Activated CD4-positive, alpha-beta T cell treated with anti-CD3 and anti-CD28 coated beads for 36 hours (primary cell): Measurements from ENCODE around the gene ATF6B. TPM values are rescaled to one million over a fixed set of nuclear protein-coding genes. Genes with fewer than 3 reads are reported as not detected.

Source experiments
- ATAC-seq: fragments of 200-7000 bp; cut with Tn5 transposase; one replicate; pipeline ENCODE4 v1.10.0; 2021; ENCODE audit warnings: mild to moderate bottlenecking, moderate library complexity
- CTCF ChIA-PET: fragments of 350-600 bp; sonication (Branson Sonifier 250); formaldehyde crosslinking; loops from one replicate; lab custom pipeline; 2021; ENCODE audit warnings: antibody characterized with exemption; lab: Charles Lee
- POLR2A ChIA-PET: fragments of 350-600 bp; sonication (Branson Sonifier 250); formaldehyde crosslinking; loops from one replicate; lab custom pipeline; 2021; ENCODE audit warnings: antibody characterized with exemption, inconsistent platforms; lab: Charles Lee
- DNase-seq: peaks from one replicate; pipeline ENCODE4 v3.0.0-alpha.2; 2020
- H3K27ac Mint-ChIP-seq: one replicate; pipeline ENCODE4 v1.8.0; 2021; ENCODE audit warnings: mixed read lengths
- H3K27me3 Mint-ChIP-seq: one replicate; pipeline ENCODE4 v1.8.0; 2021; ENCODE audit warnings: mixed read lengths
- H3K36me3 Mint-ChIP-seq: one replicate; pipeline ENCODE4 v1.8.0; 2021; ENCODE audit warnings: low read depth, mixed read lengths
- H3K4me1 Mint-ChIP-seq: one replicate; pipeline ENCODE4 v1.8.0; 2021; ENCODE audit warnings: mixed read lengths
- H3K4me3 Mint-ChIP-seq: one replicate; pipeline ENCODE4 v1.8.0; 2021; ENCODE audit warnings: mild to moderate bottlenecking, moderate library complexity, mixed read lengths
- H3K9me3 Mint-ChIP-seq: one replicate; pipeline ENCODE4 v1.8.0; 2021; ENCODE audit warnings: low read depth, mixed read lengths
- intact Hi-C, 2 experiments: fragments of 100-400 bp; cut with DNase I in 1 of 2; cut with micrococcal nuclease in 1 of 2; formaldehyde crosslinking; loops; one replicate each; pipeline versions ENCODE4 v1.14.2 to v1.15.1; 2022 to 2024; cut with DNase I, micrococcal nuclease
- total RNA-seq, 2 experiments: library from RNA; stranded (reverse); gene quantifications; one replicate each; pipeline ENCODE4 v1.2.3, GENCODE V29; 2021

ATF6B gene
- total RNA-seq, 2 experiments from 2014 or later = 60.2 to 63.4 TPM

- no peak overlapping the region for H3K27ac Mint-ChIP-seq
- no peaks in the 10 kb centered on the region for H3K9me3 Mint-ChIP-seq
- peaks cover 24% of the 10 kb centered on the region for H3K27me3 Mint-ChIP-seq
- DNase-seq (no peak), ATAC-seq (no peak)
- POLR2A ChIA-PET = no interaction called here
- peaks cover 9% of the 10 kb centered on the region for H3K4me1 Mint-ChIP-seq
- H3K36me3 Mint-ChIP-seq = no peaks in the 10 kb centered on the region
- intact Hi-C loops = loop anchor here in 1 of 2 experiments (5.0 kb wide), 1 partner anchor 154 kb away; no protein-coding TSS in a partner anchor
- CTCF ChIA-PET = interaction anchor here (0.6 to 1.5 kb wide), 3 partner anchors 41 to 359 kb away, joined by 3 to 4 read pairs (median 3); partner anchors contain the start of gene FKBPL
- no peak overlapping the region for H3K4me3 Mint-ChIP-seq
Observed at GRCh38 chr6:32088487-32089049, 39.5 kb downstream of the ATF6B start.

- H3K4me3 Mint-ChIP-seq = no peak overlapping the region
- CTCF ChIA-PET = interaction anchor here (0.6 to 1.5 kb wide), 5 partner anchors 14 to 192 kb away, joined by 3 to 5 read pairs (median 3); partner anchors contain the start of gene FKBPL
- POLR2A ChIA-PET = no interaction called here
Observed at GRCh38 chr6:32087574-32088486, 40.2 kb downstream of the ATF6B start.

GRCh38 chr6:32086661-32087573 is 41.1 kb downstream of the ATF6B start:
- no peaks in the 10 kb centered on the region for H3K9me3 Mint-ChIP-seq
- intact Hi-C loops = loop anchor here in 1 of 2 experiments (1.0 to 5.0 kb wide), 3 partner anchors 67 to 155 kb away; partner anchors contain the start of genes AGPAT1 and PPT2
- H3K4me3 Mint-ChIP-seq = no peak overlapping the region
- ATAC-seq = peak; percentile 37
- POLR2A ChIA-PET = no interaction called here
- H3K27me3 Mint-ChIP-seq = peaks cover 26% of the 10 kb centered on the region
- H3K4me1 Mint-ChIP-seq = peaks cover 9% of the 10 kb centered on the region
- DNase-seq = peak; percentile 50
- H3K27ac Mint-ChIP-seq = no peak overlapping the region
- CTCF ChIA-PET = interaction anchor here (1.2 to 1.5 kb wide), 2 partner anchors 15 to 43 kb away, joined by 3 to 4 read pairs; partner anchors contain the start of gene FKBPL
- no peaks in the 10 kb centered on the region for H3K36me3 Mint-ChIP-seq

More at GRCh38 chr6:32087574-32088486, 40.2 kb downstream of the ATF6B start:
- intact Hi-C loops = loop anchor here in 1 of 2 experiments (1.0 to 5.0 kb wide), 3 partner anchors 66 to 154 kb away; partner anchors contain the start of genes AGPAT1 and PPT2
- H3K4me1 Mint-ChIP-seq = peaks cover 9% of the 10 kb centered on the region
- DNase-seq (peak; percentile 89), ATAC-seq (peak; percentile 93)
- peaks cover 27% of the 10 kb centered on the region for H3K27me3 Mint-ChIP-seq
- no peaks in the 10 kb centered on the region for H3K9me3 Mint-ChIP-seq
- H3K36me3 Mint-ChIP-seq = no peaks in the 10 kb centered on the region
- H3K27ac Mint-ChIP-seq = no peak overlapping the region

GRCh38 chr6:32085759-32086459 is 42.1 kb downstream of the ATF6B start:
- no peak for ATAC-seq
- H3K9me3 Mint-ChIP-seq = no peaks in the 10 kb centered on the region
- H3K27ac Mint-ChIP-seq = no peak overlapping the region
- H3K4me3 Mint-ChIP-seq = no peak overlapping the region
- ChIA-PET CTCF (no interaction called here), POLR2A (no interaction called here)
- no peaks in the 10 kb centered on the region for H3K36me3 Mint-ChIP-seq
- H3K27me3 Mint-ChIP-seq = peaks cover 26% of the 10 kb centered on the region
- intact Hi-C loops = loop anchor here in 1 of 2 experiments (5.0 kb wide), 1 partner anchor 156 kb away; no protein-coding TSS in a partner anchor
- peaks cover 9% of the 10 kb centered on the region for H3K4me1 Mint-ChIP-seq
- no peak for DNase-seq

GRCh38 chr6:32084780-32085179 is 43.3 kb downstream of the ATF6B start:
- Mint-ChIP-seq H3K4me1 (peaks cover 9% of the 10 kb centered on the region), H3K27ac (no peak overlapping the region), H3K27me3 (peaks cover 26% of the 10 kb centered on the region), H3K36me3 (no peaks in the 10 kb centered on the region), H3K9me3 (no peaks in the 10 kb centered on the region), H3K4me3 (no peak overlapping the region)
- DNase-seq = no peak
- ChIA-PET POLR2A (no interaction called here), CTCF (interaction anchor here (0.7 kb wide), 1 partner anchor 742 kb away, joined by 3 read pairs; no protein-coding TSS in a partner anchor)
- ATAC-seq = no peak
- intact Hi-C loops = loop anchor here in 1 of 2 experiments (5.0 kb wide), 1 partner anchor 158 kb away; no protein-coding TSS in a partner anchor

- intact Hi-C loops = no loop called here
- CTCF ChIA-PET = interaction anchor here (0.7 kb wide), 1 partner anchor 743 kb away, joined by 3 read pairs; no protein-coding TSS in a partner anchor
- no peak overlapping the region for H3K27ac Mint-ChIP-seq
- H3K4me3 Mint-ChIP-seq = no peak overlapping the region
- peaks cover 9% of the 10 kb centered on the region for H3K4me1 Mint-ChIP-seq
- DNase-seq (no peak), ATAC-seq (no peak)
- H3K36me3 Mint-ChIP-seq = no peaks in the 10 kb centered on the region
- H3K27me3 Mint-ChIP-seq = peaks cover 23% of the 10 kb centered on the region
- POLR2A ChIA-PET = interaction anchor here (0.6 to 0.7 kb wide), 2 partner anchors 39 to 107 kb away, joined by 4 read pairs; no protein-coding TSS in a partner anchor
- H3K9me3 Mint-ChIP-seq = no peaks in the 10 kb centered on the region
Observed at GRCh38 chr6:32083812-32084768, 44.0 kb downstream of the ATF6B start.

GRCh38 chr6:32082935-32083334 is 45.1 kb downstream of the ATF6B start:
- H3K4me3 Mint-ChIP-seq = no peak overlapping the region
- intact Hi-C loops = no loop called here
- ChIA-PET CTCF (no interaction called here), POLR2A (no interaction called here)
- peaks cover 9% of the 10 kb centered on the region for H3K4me1 Mint-ChIP-seq
- no peaks in the 10 kb centered on the region for H3K9me3 Mint-ChIP-seq
- ATAC-seq (no peak), DNase-seq (no peak)
- no peak overlapping the region for H3K27ac Mint-ChIP-seq
- no peaks in the 10 kb centered on the region for H3K36me3 Mint-ChIP-seq
- peaks cover 21% of the 10 kb centered on the region for H3K27me3 Mint-ChIP-seq

GRCh38 chr6:32082478-32082877 is 45.6 kb downstream of the ATF6B start:
- ChIA-PET POLR2A (no interaction called here), CTCF (no interaction called here)
- ATAC-seq (no peak), DNase-seq (no peak)
- H3K27ac Mint-ChIP-seq = no peak overlapping the region
- H3K36me3 Mint-ChIP-seq = no peaks in the 10 kb centered on the region
- H3K9me3 Mint-ChIP-seq = no peaks in the 10 kb centered on the region
- H3K27me3 Mint-ChIP-seq = peaks cover 21% of the 10 kb centered on the region
- H3K4me1 Mint-ChIP-seq = peaks cover 9% of the 10 kb centered on the region
- H3K4me3 Mint-ChIP-seq = no peak overlapping the region
- intact Hi-C loops = no loop called here

- no peak for DNase-seq
- ChIA-PET CTCF (interaction anchor here (0.5 kb wide), 1 partner anchor 33 kb away, joined by 3 read pairs; no protein-coding TSS in a partner anchor), POLR2A (no interaction called here)
- Mint-ChIP-seq H3K9me3 (no peaks in the 10 kb centered on the region), H3K27me3 (peaks cover 18% of the 10 kb centered on the region), H3K4me3 (no peak overlapping the region), H3K27ac (no peak overlapping the region), H3K36me3 (no peaks in the 10 kb centered on the region), H3K4me1 (peaks cover 2% of the 10 kb centered on the region)
- intact Hi-C loops = no loop called here
- no peak for ATAC-seq
Observed at GRCh38 chr6:32081168-32081990, 46.7 kb downstream of the ATF6B start.
